CD14-positive monocyte (primary cell): ENCODE measurements around the gene PTPN9. TPM values are rescaled to one million over a fixed set of nuclear protein-coding genes. Genes with fewer than 3 reads are reported as not detected.
A peak's percentile ranks its signal among the peaks of the same experiment; 100 is the strongest.
"Not testable (repeated sequence)": the region's sequence is repeated elsewhere in the genome, so short reads cannot be mapped to it uniquely, and the experiment has no call there.

Experiments
- DNase-seq, 3 donors: peaks; one replicate each; pipeline ENCODE4 v3.0.0-alpha.2; 2011 to 2022
- H2AFZ ChIP-seq: 2 replicates; pipeline ENCODE4 v1.6.0; 2012; ENCODE audit warnings: mild to moderate bottlenecking, low read depth, low read length, inconsistent platforms; ENCODE audit not compliant: insufficient read depth, poor library complexity, severe bottlenecking
- H3K27ac ChIP-seq, 2 donors: 1 replicate in 1 of 2; 2 replicates in 1 of 2; pipeline ENCODE4 v1.5.1; 2012 to 2013; ENCODE audit warnings: low read length in 2 of 2, control low read depth in 1 of 2, inconsistent platforms in 1 of 2, low read depth in 1 of 2, mild to moderate bottlenecking in 1 of 2
- H3K27me3 ChIP-seq, 2 donors: one replicate each; pipeline versions ENCODE4 v1.6.0 to v1.6.1; 2011 to 2013; ENCODE audit warnings: low read length in 2 of 2; ENCODE audit not compliant: control insufficient read depth in 2 of 2, insufficient read depth in 2 of 2
- H3K36me3 ChIP-seq, 2 donors: replicated peaks in 1 of 2; 1 replicate in 1 of 2; 2 replicates in 1 of 2; pipeline versions ENCODE4 v1.5.1 to v1.6.1; 2012 to 2013; ENCODE audit warnings: low read length in 2 of 2, control low read depth in 1 of 2, inconsistent platforms in 1 of 2, mild to moderate bottlenecking in 1 of 2; ENCODE audit not compliant: insufficient read depth in 2 of 2, control insufficient read depth in 1 of 2
- H3K4me1 ChIP-seq, 2 donors: 1 replicate in 1 of 2; 2 replicates in 1 of 2; pipeline versions ENCODE4 v1.5.1 to v1.6.1; 2012 to 2013; ENCODE audit warnings: low read length in 2 of 2, control low read depth in 1 of 2, inconsistent platforms in 1 of 2, mild to moderate bottlenecking in 1 of 2, moderate library complexity in 1 of 2; ENCODE audit not compliant: insufficient read depth in 2 of 2, control insufficient read depth in 1 of 2
- H3K4me2 ChIP-seq: replicated peaks from 2 replicates; pipeline ENCODE3; 2012; ENCODE audit warnings: low read length, moderate library complexity, mild to moderate bottlenecking; ENCODE audit not compliant: poor library complexity, severe bottlenecking; ENCODE audit errors: extremely low read depth
- H3K4me3 ChIP-seq, 3 experiments: fragments of 200-600 bp in 1 of 3; sonication (generic) in 1 of 3; replicated peaks in 1 of 3; 1 replicate in 2 of 3; 2 replicates in 1 of 3; pipeline ENCODE4 v1.5.1; 2011 to 2013; ENCODE audit warnings: low read length in 3 of 3, mild to moderate bottlenecking in 3 of 3, control low read depth in 2 of 3, low read depth in 2 of 3, inconsistent platforms in 1 of 3, moderate library complexity in 1 of 3
- H3K79me2 ChIP-seq: 2 replicates; pipeline ENCODE4 v1.6.0; 2012; ENCODE audit warnings: mild to moderate bottlenecking, control low read depth, inconsistent platforms, low read length, moderate library complexity; ENCODE audit not compliant: insufficient read depth
- H3K9ac ChIP-seq: 2 replicates; pipeline ENCODE4 v1.6.0; 2017; ENCODE audit warnings: low read length, mild to moderate bottlenecking; ENCODE audit not compliant: insufficient read depth, poor library complexity, severe bottlenecking
- H3K9me3 ChIP-seq, 2 donors: replicated peaks in 1 of 2; 1 replicate in 1 of 2; 2 replicates in 1 of 2; pipeline versions ENCODE4 v1.5.1 to v1.6.1; 2012 to 2013; ENCODE audit warnings: low read length in 2 of 2, control low read depth in 1 of 2; ENCODE audit not compliant: control insufficient read depth in 1 of 2, insufficient read depth in 1 of 2
- H4K20me1 ChIP-seq: 2 replicates; pipeline ENCODE4 v1.6.0; 2012; ENCODE audit warnings: mild to moderate bottlenecking, low read length, control low read depth, moderate library complexity; ENCODE audit not compliant: insufficient read depth
- H3K27ac Mint-ChIP-seq, 7 donors: one replicate each; pipeline ENCODE4 v1.8.0; 2020; ENCODE audit warnings: mild to moderate bottlenecking in 7 of 7, mixed read lengths in 7 of 7, moderate library complexity in 6 of 7, inconsistent platforms in 2 of 7
- H3K27me3 Mint-ChIP-seq, 3 donors: one replicate each; pipeline ENCODE4 v1.8.0; 2021 to 2022; ENCODE audit warnings: low read depth in 3 of 3, mild to moderate bottlenecking in 3 of 3, mixed read lengths in 3 of 3, moderate library complexity in 3 of 3, inconsistent platforms in 1 of 3
- H3K36me3 Mint-ChIP-seq, 2 donors: one replicate each; pipeline ENCODE4 v1.8.0; 2020; ENCODE audit warnings: mixed read lengths in 2 of 2, inconsistent platforms in 1 of 2, mild to moderate bottlenecking in 1 of 2
- H3K4me1 Mint-ChIP-seq: one replicate; pipeline ENCODE4 v1.8.0; 2020; ENCODE audit warnings: mild to moderate bottlenecking, mixed read lengths
- H3K4me3 Mint-ChIP-seq, 2 donors: one replicate each; pipeline ENCODE4 v1.8.0; 2020; ENCODE audit warnings: mild to moderate bottlenecking in 2 of 2, mixed read lengths in 2 of 2, moderate library complexity in 1 of 2
- H3K9me3 Mint-ChIP-seq, 7 donors: one replicate each; pipeline ENCODE4 v1.8.0; 2020 to 2022; ENCODE audit warnings: mixed read lengths in 7 of 7, mild to moderate bottlenecking in 6 of 7, moderate library complexity in 6 of 7, inconsistent platforms in 2 of 7
- CTCF ChIP-seq: fragments of 200-600 bp; IDR thresholded peaks from one replicate; pipeline ENCODE4 v1.8.0; 2022; ENCODE audit warnings: antibody characterized with exemption, mild to moderate bottlenecking
- WGBS: methylation state at CpG from one replicate; pipeline ENCODE4 v1.1.5; 2013; ENCODE audit warnings: missing lambda C conversion rate; ENCODE audit not compliant: insufficient coverage; 5-methylcytosine and 5-hydroxymethylcytosine counted together
- intact Hi-C, 2 donors: fragments of 100-400 bp; cut with micrococcal nuclease; formaldehyde crosslinking; loops; one replicate each; pipeline versions ENCODE4 v1.15.0 to v1.15.1; 2023
- polyA plus RNA-seq, 3 donors: library from polyadenylated mRNA; depleted of rRNA in 1 of 3; unstranded in 2 of 3; stranded (reverse) in 1 of 3; fragments of 300-500 nt in 2 of 3; fragments of >200 nt in 1 of 3; fragmentation: Illumina TruSeq in 2 of 3; gene quantifications; 1 replicate in 2 of 3; 2 replicates in 1 of 3; pipeline ENCODE4 v1.2.3, GENCODE V29; 2012 to 2021

Gene PTPN9
- polyA plus RNA-seq, 3 donors: 21.1 to 40.1 (median 28.0) TPM

GRCh38 chr15:75450307-75451201 lies 128.6 kb downstream of the PTPN9 start:
- Histone ChIP-seq H3K36me3 (peaks cover 0 to 16% of the 10 kb centered on the region in 2 donors), H2AFZ (peak overlapping the region; percentile 47), H3K27me3 (no peaks in the 10 kb centered on the region), H3K27ac (peak overlapping the region; percentile 80 to 95), H3K4me3 (peak overlapping the region; percentile 50 to 97 (median 69)), H3K79me2 (peaks cover 68% of the 10 kb centered on the region), H4K20me1 (peaks cover 55% of the 10 kb centered on the region), H3K4me1 (peaks cover 39 to 49% of the 10 kb centered on the region in 2 donors), H3K9me3 (no peaks in the 10 kb centered on the region), H3K9ac (peak overlapping the region; percentile 89), H3K4me2 (peak overlapping the region; percentile 100)
- Mint-ChIP-seq H3K9me3 (no peaks in the 10 kb centered on the region), H3K4me3 (peak overlapping the region; percentile 93 to 98), H3K27ac (peak overlapping the region; percentile 92 to 100 (median 96)), H3K36me3 (no peaks in the 10 kb centered on the region), H3K4me1 (peaks cover 44% of the 10 kb centered on the region), H3K27me3 (peaks cover 0 to 2% (median 0%) of the 10 kb centered on the region in 3 donors)
- intact Hi-C loops: loop anchor here (5.0 to 10.0 kb wide), 6 partner anchors 83 to 906 kb away; partner anchors contain the start of genes ARID3B (in 1 of the 2), COX5A (in 1 of the 2), IMP3 (in 1 of the 2) and MAN2C1 (in 1 of the 2)
- DNase-seq: peak; percentile 89 to 96 (median 96)
- WGBS: 2% methylated on average over 30 of the region's 62 CpGs
- TF ChIP-seq CTCF: no peak

GRCh38 chr15:75449585-75450306 lies 129.4 kb downstream of the PTPN9 start:
- Histone ChIP-seq H3K79me2 (peaks cover 69% of the 10 kb centered on the region), H3K4me1 (peaks cover 39 to 49% of the 10 kb centered on the region in 2 donors), H3K9me3 (no peaks in the 10 kb centered on the region), H3K9ac (peak overlapping the region; percentile 89), H3K27me3 (no peaks in the 10 kb centered on the region), H4K20me1 (peaks cover 58% of the 10 kb centered on the region), H3K4me3 (peak overlapping the region; percentile 50 to 97 (median 69)), H3K27ac (peak overlapping the region; percentile 80 to 95), H3K36me3 (peaks cover 0 to 16% of the 10 kb centered on the region in 2 donors), H3K4me2 (peak overlapping the region; percentile 100), H2AFZ (peak overlapping the region; percentile 47)
- Mint-ChIP-seq H3K4me3 (peak overlapping the region; percentile 93 to 98), H3K36me3 (no peaks in the 10 kb centered on the region), H3K27me3 (peaks cover 0 to 2% (median 0%) of the 10 kb centered on the region in 3 donors), H3K27ac (peak overlapping the region; percentile 87 to 100 (median 96)), H3K9me3 (no peaks in the 10 kb centered on the region), H3K4me1 (peaks cover 44% of the 10 kb centered on the region)
- no peak for TF ChIP-seq CTCF
- 70% methylated on average over 12 of the region's 14 CpGs for WGBS
- DNase-seq: no peak
- intact Hi-C loops: loop anchor here (5.0 to 10.0 kb wide), 7 partner anchors 82 to 1455 kb away; partner anchors contain the start of genes ARID3B (in 1 of the 2), COX5A (in 1 of the 2), IMP3 (in 1 of the 2) and MAN2C1 (in 1 of the 2)

- peak overlapping the region in 6 of 7 donors; percentile 19 to 87 (median 60) for H3K27ac Mint-ChIP-seq
- not testable (repeated sequence) for H3K36me3 Mint-ChIP-seq, H3K9me3 Mint-ChIP-seq, H3K27me3 Mint-ChIP-seq, H3K4me2 ChIP-seq, H3K27me3 ChIP-seq, H3K9me3 ChIP-seq, H3K4me3 ChIP-seq, H3K4me3 Mint-ChIP-seq, H3K9ac ChIP-seq, H2AFZ ChIP-seq
- Histone ChIP-seq H4K20me1 (peaks cover 70% of the 10 kb centered on the region), H3K27ac (peak overlapping the region; percentile 17), H3K4me1 (peaks cover 39 to 48% of the 10 kb centered on the region in 2 donors), H3K79me2 (peaks cover 79% of the 10 kb centered on the region), H3K36me3 (peaks cover 2 to 22% of the 10 kb centered on the region in 2 donors)
- DNase-seq: peak; percentile 31 to 58 (median 47)
- peaks cover 46% of the 10 kb centered on the region for H3K4me1 Mint-ChIP-seq
- WGBS: 60% methylated on average over 9 of the region's 13 CpGs
- intact Hi-C loops: loop anchor here in 1 of 2 donors (10.0 kb wide), 1 partner anchor 1453 kb away; the partner anchor contains the start of genes PML and STOML1
These were observed 130.9 kb downstream of the PTPN9 start for GRCh38 chr15:75448171-75448570.
